ENCODE data around the gene PTPN4.

DNA sequence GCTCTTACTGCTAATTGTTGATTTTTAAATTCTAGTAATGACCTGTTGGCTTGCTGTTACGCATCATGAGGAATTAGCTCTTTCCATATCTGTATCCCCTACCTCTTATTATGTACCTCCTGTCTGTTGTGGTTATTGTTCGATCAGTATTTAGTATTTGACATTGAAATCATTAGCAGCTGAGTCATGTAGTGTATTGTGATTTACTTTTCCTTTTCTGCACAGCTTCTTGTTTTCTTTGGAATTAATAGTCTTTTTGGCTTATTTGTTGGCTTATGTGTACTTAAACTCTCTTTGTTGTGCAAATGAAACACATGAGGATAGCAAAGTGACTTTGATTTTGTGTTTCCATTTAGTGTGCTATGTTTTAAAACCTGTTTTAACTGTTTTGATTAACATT lies 257.5 kb downstream of the PTPN4 start:
- TF ChIP-seq, protein P1, sequence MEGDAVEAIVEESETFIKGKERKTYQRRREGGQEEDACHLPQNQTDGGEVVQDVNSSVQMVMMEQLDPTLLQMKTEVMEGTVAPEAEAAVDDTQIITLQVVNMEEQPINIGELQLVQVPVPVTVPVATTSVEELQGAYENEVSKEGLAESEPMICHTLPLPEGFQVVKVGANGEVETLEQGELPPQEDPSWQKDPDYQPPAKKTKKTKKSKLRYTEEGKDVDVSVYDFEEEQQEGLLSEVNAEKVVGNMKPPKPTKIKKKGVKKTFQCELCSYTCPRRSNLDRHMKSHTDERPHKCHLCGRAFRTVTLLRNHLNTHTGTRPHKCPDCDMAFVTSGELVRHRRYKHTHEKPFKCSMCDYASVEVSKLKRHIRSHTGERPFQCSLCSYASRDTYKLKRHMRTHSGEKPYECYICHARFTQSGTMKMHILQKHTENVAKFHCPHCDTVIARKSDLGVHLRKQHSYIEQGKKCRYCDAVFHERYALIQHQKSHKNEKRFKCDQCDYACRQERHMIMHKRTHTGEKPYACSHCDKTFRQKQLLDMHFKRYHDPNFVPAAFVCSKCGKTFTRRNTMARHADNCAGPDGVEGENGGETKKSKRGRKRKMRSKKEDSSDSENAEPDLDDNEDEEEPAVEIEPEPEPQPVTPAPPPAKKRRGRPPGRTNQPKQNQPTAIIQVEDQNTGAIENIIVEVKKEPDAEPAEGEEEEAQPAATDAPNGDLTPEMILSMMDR (IDR thresholded peaks at IDR 0.05): no peak
- no peak for TF ChIP-seq ZFX (IDR thresholded peaks at IDR 0.05; ENCODE audit: borderline replicate concordance)

All from 22Rv1 (cell line).